A549 (cell line): ENCODE data around the gene LINGO3. TPM values are rescaled to one million over a fixed set of nuclear protein-coding genes. Genes with fewer than 3 reads are reported as not detected.

Experiments
- ATAC-seq, 2 experiments: fragments of 200-7000 bp in 1 of 2; fragments of >200 bp in 1 of 2; cut with Nextera tagmentation in 1 of 2; cut with Tn5 transposase in 1 of 2; 3 replicates each; pipeline versions ENCODE4 v1.8.0 to v1.9.1; 2018 to 2020; ENCODE audit warnings: mild to moderate bottlenecking in 1 of 2, moderate library complexity in 1 of 2
- CTCF ChIA-PET: fragments of 300-600 bp; sonication (Branson Sonifier 250); formaldehyde crosslinking; extraction: SDS; loops from one replicate; lab custom pipeline; 2021; ENCODE audit warnings: antibody characterized with exemption, inconsistent platforms; lab: Yijun Ruan, JAX
- POLR2A ChIA-PET: fragments of 350-600 bp; formaldehyde crosslinking; extraction: SDS; loops from one replicate; lab custom pipeline; 2021; ENCODE audit warnings: antibody characterized with exemption, inconsistent platforms; lab: Yijun Ruan, JAX
- DNase-seq, 2 experiments: peaks; one replicate each; pipeline versions ENCODE4 v3.0.0 to v3.0.0-alpha.2; 2011 to 2016; ENCODE audit warnings: low read depth in 1 of 2, low spot score in 1 of 2
- FAIRE-seq: peaks from 2 replicates; lab custom pipeline; 2011; peaks lifted over from hg19 to GRCh38; lab: Jason Lieb, UNC
- H3K27ac ChIP-seq, 2 experiments: fragments of >200 bp; sonication (Bioruptor Twin); formaldehyde crosslinking; 3 replicates each; pipeline ENCODE4 v1.5.1; 2016 to 2017
- H3K4me1 ChIP-seq: fragments of >200 bp; sonication (Bioruptor Twin); formaldehyde crosslinking; 3 replicates; pipeline ENCODE4 v1.6.1; 2016
- H3K4me2 ChIP-seq: fragments of >200 bp; sonication (Bioruptor Twin); formaldehyde crosslinking; 3 replicates; pipeline ENCODE4 v1.6.1; 2016
- H3K4me3 ChIP-seq: fragments of >200 bp; sonication (Bioruptor Twin); formaldehyde crosslinking; 3 replicates; pipeline ENCODE4 v1.5.1; 2016
- H3K9me3 ChIP-seq: fragments of >200 bp; sonication (Bioruptor Twin); formaldehyde crosslinking; 3 replicates; pipeline ENCODE4 v1.6.1; 2016
- ATOH8 ChIP-seq: fragments of 250-450 bp; sonication (Bioruptor Pico); IDR thresholded peaks from 2 replicates; pipeline ENCODE4 v1.5.0; 2020; ENCODE audit warnings: low read depth, mild to moderate bottlenecking, moderate library complexity
- CBX8 ChIP-seq: fragments of 200-600 bp; sonication (generic); IDR thresholded peaks from 2 replicates; pipeline ENCODE4 v1.6.1; 2016
- CEBPB ChIP-seq, 2 experiments: fragments of >200 bp in 1 of 2; sonication (Bioruptor Twin) in 1 of 2; formaldehyde crosslinking in 1 of 2; IDR thresholded peaks; 2 replicates each; pipeline ENCODE4 v1.6.1; 2012 to 2016
- CHD2 ChIP-seq: fragments of 150-350 bp; IDR thresholded peaks from 2 replicates; pipeline ENCODE4 v1.6.1; 2014; ENCODE audit warnings: low read length; ENCODE audit not compliant: partially characterized antibody
- CHD4 ChIP-seq: fragments of 200-600 bp; sonication (generic); IDR thresholded peaks from 2 replicates; pipeline ENCODE4 v1.6.1; 2016; ENCODE audit warnings: antibody characterized with exemption, mild to moderate bottlenecking, borderline replicate concordance
- EHMT2 ChIP-seq: fragments of 200-600 bp; sonication (generic); IDR thresholded peaks from 2 replicates; pipeline ENCODE4 v1.6.1; 2016; ENCODE audit warnings: antibody characterized with exemption, low read depth, mild to moderate bottlenecking, moderate library complexity
- EP300 ChIP-seq, 2 experiments: fragments of >200 bp; sonication (Bioruptor Twin); formaldehyde crosslinking; IDR thresholded peaks; 2 replicates in 1 of 2; 3 replicates in 1 of 2; pipeline ENCODE4 v1.6.1; 2016 to 2017
- FOSL2 ChIP-seq, 2 experiments: fragments of 450-650 bp in 1 of 2; fragments of >200 bp in 1 of 2; sonication (Bioruptor Twin) in 1 of 2; formaldehyde crosslinking; IDR thresholded peaks; 2 replicates each; pipeline versions ENCODE4 v1.5.0 to v1.6.1; 2016 to 2020; ENCODE audit warnings: mild to moderate bottlenecking in 1 of 2, moderate library complexity in 1 of 2
- FOXS1 ChIP-seq: fragments of 250-450 bp; sonication (Bioruptor Pico); IDR thresholded peaks from 2 replicates; pipeline ENCODE4 v1.5.0; 2020; ENCODE audit warnings: mild to moderate bottlenecking, moderate library complexity
- HMGXB4 ChIP-seq: fragments of 250-450 bp; sonication (Bioruptor Pico); IDR thresholded peaks from 2 replicates; pipeline ENCODE4 v1.5.0; 2021; ENCODE audit warnings: mild to moderate bottlenecking, moderate library complexity, borderline replicate concordance
- HOXA7 ChIP-seq: fragments of 250-450 bp; sonication (Bioruptor Pico); IDR thresholded peaks from 2 replicates; pipeline ENCODE4 v1.5.0; 2020; ENCODE audit warnings: mild to moderate bottlenecking, moderate library complexity
- MYC ChIP-seq: IDR thresholded peaks from 2 replicates; pipeline ENCODE4 v1.6.1; 2012; ENCODE audit warnings: mild to moderate bottlenecking, inconsistent platforms, low read length, improper control_type of control experiment, borderline replicate concordance
- NPAS2 ChIP-seq: fragments of 250-450 bp; sonication (Bioruptor Pico); IDR thresholded peaks from 2 replicates; pipeline ENCODE4 v1.8.0; 2022; ENCODE audit warnings: mild to moderate bottlenecking, moderate library complexity, borderline replicate concordance
- NR3C1 ChIP-seq: fragments of >200 bp; sonication (Bioruptor Twin); formaldehyde crosslinking; IDR thresholded peaks from 3 replicates; pipeline ENCODE4 v1.6.1; 2017
- PHF8 ChIP-seq: fragments of 200-600 bp; sonication (generic); IDR thresholded peaks from 2 replicates; pipeline ENCODE4 v1.6.1; 2016; ENCODE audit warnings: low read depth, mild to moderate bottlenecking, antibody characterized with exemption, moderate library complexity, borderline replicate concordance
- POLR2AphosphoS2 ChIP-seq: conservative IDR thresholded peaks from 2 replicates; pipeline ENCODE4 v1.6.1; 2012; ENCODE audit warnings: low read length, improper control_type of control experiment, inconsistent platforms
- RNF2 ChIP-seq: fragments of 200-600 bp; sonication (generic); IDR thresholded peaks from 2 replicates; pipeline ENCODE4 v1.6.1; 2016; ENCODE audit warnings: low read depth, mild to moderate bottlenecking, antibody characterized with exemption, moderate library complexity, borderline replicate concordance
- WGBS: methylation state at CpG from one replicate; pipeline ENCODE4 v1.1.6; 2017; ENCODE audit errors: missing lambda C conversion rate; 5-methylcytosine and 5-hydroxymethylcytosine counted together
- polyA plus RNA-seq, 4 experiments: library from polyadenylated mRNA; depleted of rRNA in 3 of 4; stranded (reverse); fragments of >200 nt; fragmentation: RNase III in 1 of 4; extraction: RNeasy Plus Mini Kit Qiagen cat#74134 plus additional on column Dnase treatment in 1 of 4; gene quantifications; 2 replicates in 3 of 4; 3 replicates in 1 of 4; pipeline ENCODE4 v1.2.3, GENCODE V29; 2011 to 2017
- TF ChIP-seq, protein P1 (sequence below): fragments of >200 bp; sonication (Bioruptor Twin); formaldehyde crosslinking; IDR thresholded peaks from 3 replicates; pipeline ENCODE4 v1.5.1; 2016

Gene LINGO3
- polyA plus RNA-seq, 2 of the 4 experiments (the other 2 are of a cell fraction), result not detected

DNA sequence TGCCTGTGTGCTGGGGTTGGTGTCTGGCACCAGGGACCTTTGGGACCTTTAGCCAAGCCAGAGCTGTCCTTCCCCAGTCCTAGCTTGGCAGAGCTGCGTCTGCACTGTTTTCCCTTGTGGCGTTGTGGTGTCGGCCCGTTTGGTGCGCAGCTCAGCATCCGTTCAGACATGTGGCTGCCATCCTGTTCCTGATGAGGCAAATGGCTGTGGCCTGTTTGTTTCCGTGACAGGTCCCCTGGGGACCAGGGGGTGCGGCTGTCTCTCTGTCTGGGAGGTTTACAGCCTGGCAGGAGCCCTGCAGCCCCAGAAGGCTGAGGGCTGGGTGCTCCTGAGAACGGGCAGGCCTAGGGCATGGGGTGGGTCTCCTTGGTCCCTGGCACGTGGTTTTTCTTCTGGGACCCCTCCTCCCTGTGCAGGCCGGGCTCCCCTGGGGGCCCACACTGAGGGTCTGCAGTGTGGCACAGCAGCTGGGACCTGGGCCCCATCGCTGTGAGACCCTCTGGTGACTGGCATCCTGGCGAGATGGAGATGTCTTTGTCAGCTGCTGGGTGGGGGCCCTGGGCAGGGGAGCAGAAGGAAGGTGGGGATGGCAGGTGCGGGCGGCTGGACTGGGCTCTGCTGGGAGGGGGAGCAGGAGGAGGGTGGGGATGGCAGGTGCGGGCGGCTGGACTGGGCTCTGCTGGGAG, 24.5 kb upstream of the LINGO3 start:
- Histone ChIP-seq H3K9me3 (no peaks in the 10 kb centered on the region), H3K4me2 (no peak overlapping the region), H3K27ac (no peak overlapping the region), H3K4me3 (no peak overlapping the region), H3K4me1 (peaks cover 22% of the 10 kb centered on the region)
- POLR2A ChIA-PET, result no interaction called here
- FAIRE-seq (no peak), DNase-seq (no peak), ATAC-seq (no peak)
- TF ChIP-seq NPAS2 (CRISPR knock-in tag) (no peak), POLR2AphosphoS2 (no peak), PHF8 (no peak), EHMT2 (no peak), CHD2 (no peak), HOXA7 (no peak), HMGXB4 (no peak), NR3C1 (no peak), CHD4 (no peak), EP300 (IDR thresholded peaks at IDR 0.05) (no peak), MYC (no peak), FOXS1 (CRISPR knock-in tag) (no peak), ATOH8 (CRISPR knock-in tag) (no peak), RNF2 (no peak), CBX8 (no peak), FOSL2 (IDR thresholded peaks at IDR 0.05) (no peak), FOSL2 (CRISPR knock-in tag; IDR thresholded peaks at IDR 0.05) (no peak)
- TF ChIP-seq, protein P1, sequence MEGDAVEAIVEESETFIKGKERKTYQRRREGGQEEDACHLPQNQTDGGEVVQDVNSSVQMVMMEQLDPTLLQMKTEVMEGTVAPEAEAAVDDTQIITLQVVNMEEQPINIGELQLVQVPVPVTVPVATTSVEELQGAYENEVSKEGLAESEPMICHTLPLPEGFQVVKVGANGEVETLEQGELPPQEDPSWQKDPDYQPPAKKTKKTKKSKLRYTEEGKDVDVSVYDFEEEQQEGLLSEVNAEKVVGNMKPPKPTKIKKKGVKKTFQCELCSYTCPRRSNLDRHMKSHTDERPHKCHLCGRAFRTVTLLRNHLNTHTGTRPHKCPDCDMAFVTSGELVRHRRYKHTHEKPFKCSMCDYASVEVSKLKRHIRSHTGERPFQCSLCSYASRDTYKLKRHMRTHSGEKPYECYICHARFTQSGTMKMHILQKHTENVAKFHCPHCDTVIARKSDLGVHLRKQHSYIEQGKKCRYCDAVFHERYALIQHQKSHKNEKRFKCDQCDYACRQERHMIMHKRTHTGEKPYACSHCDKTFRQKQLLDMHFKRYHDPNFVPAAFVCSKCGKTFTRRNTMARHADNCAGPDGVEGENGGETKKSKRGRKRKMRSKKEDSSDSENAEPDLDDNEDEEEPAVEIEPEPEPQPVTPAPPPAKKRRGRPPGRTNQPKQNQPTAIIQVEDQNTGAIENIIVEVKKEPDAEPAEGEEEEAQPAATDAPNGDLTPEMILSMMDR, result no peak
- 88% methylated on average over 8 of the region's 17 CpGs for WGBS
- CTCF ChIA-PET, result no interaction called here

- H3K9me3 ChIP-seq, result no peaks in the 10 kb centered on the region
- H3K27ac ChIP-seq, result no peak overlapping the region
- H3K4me1 ChIP-seq, result peaks cover 28% of the 10 kb centered on the region
- TF ChIP-seq CEBPB (IDR thresholded peaks at IDR 0.05), result no peak
- H3K4me2 ChIP-seq, result no peak overlapping the region
- ATAC-seq (no peak), FAIRE-seq (no peak), DNase-seq (no peak)
- ChIA-PET POLR2A (no interaction called here), CTCF (interaction anchor here (0.9 kb wide), 1 partner anchor 279 kb away, joined by 3 read pairs; no protein-coding TSS in a partner anchor)
- H3K4me3 ChIP-seq, result no peak overlapping the region
- 75% methylated on average over 7 of the region's 12 CpGs for WGBS
Observed at GRCh38 chr19:2331601-2332246, 23.8 kb upstream of the LINGO3 start.
